HEK293 (cell line): ENCODE measurements around the gene SYNCRIP.

Experiments
- ZNF148 ChIP-seq: fragments of 450-650 bp; formaldehyde crosslinking; IDR thresholded peaks from 2 replicates; pipeline ENCODE4 v1.5.0; 2017; ENCODE audit warnings: missing biosample characterization, missing genetic modification characterization, borderline replicate concordance
- ZNF157 ChIP-seq: fragments of 450-650 bp; formaldehyde crosslinking; IDR thresholded peaks from 2 replicates; pipeline ENCODE4 v1.5.1; 2016; ENCODE audit warnings: missing biosample characterization, missing genetic modification characterization
- ZNF184 ChIP-seq: fragments of 450-650 bp; IDR thresholded peaks from 2 replicates; pipeline ENCODE4 v1.5.1; 2018; ENCODE audit warnings: missing biosample characterization, mild to moderate bottlenecking, missing genetic modification characterization
- ZNF449 ChIP-seq: fragments of 450-650 bp; formaldehyde crosslinking; IDR thresholded peaks from 2 replicates; pipeline ENCODE4 v1.5.1; 2017; ENCODE audit warnings: missing biosample characterization, mild to moderate bottlenecking, missing genetic modification characterization, moderate library complexity
- ZNF549 ChIP-seq: fragments of 450-650 bp; IDR thresholded peaks from 2 replicates; pipeline ENCODE4 v1.5.1; 2018; ENCODE audit warnings: missing biosample characterization, missing genetic modification characterization, mild to moderate bottlenecking, inconsistent platforms, moderate library complexity

- TF ChIP-seq ZNF549 (tag by site-specific recombination) (no peak), ZNF157 (tag by site-specific recombination) (no peak), ZNF184 (tag by site-specific recombination) (no peak), ZNF449 (no peak), ZNF148 (tag by site-specific recombination) (no peak)
Measured at GRCh38 chr6:85579581-85579980, 63.1 kb downstream of the SYNCRIP start.
